Parathyroid adenoma (tissue), 2 donors: ENCODE measurements around the gene BCAP31.

ENCODE experiments used
- H2AFZ ChIP-seq: fragments of 300-600 bp; sonication (generic); one replicate; pipeline ENCODE4 v1.7.0; 2017; ENCODE audit warnings: antibody characterized with exemption, mild to moderate bottlenecking
- H3K27ac ChIP-seq: fragments of 300-600 bp; sonication (generic); one replicate; pipeline ENCODE4 v1.7.0; 2017
- H3K27me3 ChIP-seq: fragments of 300-600 bp; sonication (generic); one replicate; pipeline ENCODE4 v1.7.0; 2017; ENCODE audit warnings: low read length; ENCODE audit not compliant: control insufficient read depth, insufficient read depth
- H3K36me3 ChIP-seq: fragments of 300-600 bp; sonication (generic); one replicate; pipeline ENCODE4 v1.7.0; 2017; ENCODE audit warnings: low read length; ENCODE audit not compliant: control insufficient read depth, insufficient read depth
- H3K4me1 ChIP-seq: fragments of 300-600 bp; sonication (generic); one replicate; pipeline ENCODE4 v1.7.0; 2017; ENCODE audit warnings: control low read depth
- H3K4me2 ChIP-seq: fragments of 300-600 bp; sonication (generic); one replicate; pipeline ENCODE4 v1.7.0; 2017; ENCODE audit warnings: low read length
- H3K4me3 ChIP-seq: fragments of 300-600 bp; sonication (generic); one replicate; pipeline ENCODE4 v1.7.0; 2017; ENCODE audit warnings: low read depth, low read length
- H3K79me2 ChIP-seq: fragments of 300-600 bp; sonication (generic); one replicate; pipeline ENCODE4 v1.7.0; 2017; ENCODE audit warnings: control low read depth
- H3K9ac ChIP-seq: fragments of 300-600 bp; sonication (generic); one replicate; pipeline ENCODE4 v1.7.0; 2017; ENCODE audit warnings: mild to moderate bottlenecking
- H3K9me3 ChIP-seq: fragments of 300-600 bp; sonication (generic); one replicate; pipeline ENCODE4 v1.7.0; 2017; ENCODE audit warnings: low read length; ENCODE audit not compliant: control insufficient read depth
- CTCF ChIP-seq: fragments of 300-600 bp; sonication (generic); IDR thresholded peaks from one replicate; pipeline ENCODE4 v1.7.0; 2017; ENCODE audit warnings: antibody characterized with exemption, mild to moderate bottlenecking
- donor health status: primary hyperparathyroidism.

BCAP31 gene

GRCh38 chrX:153767674-153768055 is 43.5 kb upstream of the BCAP31 start:
- Histone ChIP-seq H3K79me2 (no peaks in the 10 kb centered on the region), H3K4me1 (no peaks in the 10 kb centered on the region), H3K27me3 (no peaks in the 10 kb centered on the region), H3K27ac (no peak overlapping the region), H3K9ac (no peak overlapping the region), H3K4me2 (no peak overlapping the region), H2AFZ (no peak overlapping the region), H3K36me3 (no peaks in the 10 kb centered on the region), H3K4me3 (no peak overlapping the region), H3K9me3 (no peaks in the 10 kb centered on the region)
- no peak for TF ChIP-seq CTCF

GRCh38 chrX:153766871-153767673 is 42.9 kb upstream of the BCAP31 start:
- Histone ChIP-seq H3K9me3 (no peaks in the 10 kb centered on the region), H3K27me3 (no peaks in the 10 kb centered on the region), H2AFZ (no peak overlapping the region), H3K9ac (no peak overlapping the region), H3K79me2 (no peaks in the 10 kb centered on the region), H3K4me2 (no peak overlapping the region), H3K4me3 (no peak overlapping the region), H3K4me1 (no peaks in the 10 kb centered on the region), H3K36me3 (no peaks in the 10 kb centered on the region), H3K27ac (no peak overlapping the region)
- no peak for TF ChIP-seq CTCF

- no peaks in the 10 kb centered on the region for H3K27me3 ChIP-seq
- no peak for TF ChIP-seq CTCF
- no peaks in the 10 kb centered on the region for H3K79me2 ChIP-seq
- H3K4me3 ChIP-seq, result no peak overlapping the region
- no peaks in the 10 kb centered on the region for H3K36me3 ChIP-seq
- H2AFZ ChIP-seq, result no peak overlapping the region
- no peak overlapping the region for H3K9ac ChIP-seq
- H3K27ac ChIP-seq, result no peak overlapping the region
- no peaks in the 10 kb centered on the region for H3K9me3 ChIP-seq
- no peaks in the 10 kb centered on the region for H3K4me1 ChIP-seq
- H3K4me2 ChIP-seq, result no peak overlapping the region
Measured at GRCh38 chrX:153766098-153766817, 42.1 kb upstream of the BCAP31 start.

GRCh38 chrX:153765138-153766079 is 41.2 kb upstream of the BCAP31 start:
- no peaks in the 10 kb centered on the region for H3K9me3 ChIP-seq
- TF ChIP-seq CTCF, result no peak
- H2AFZ ChIP-seq, result no peak overlapping the region
- no peaks in the 10 kb centered on the region for H3K79me2 ChIP-seq
- H3K36me3 ChIP-seq, result no peaks in the 10 kb centered on the region
- H3K4me2 ChIP-seq, result no peak overlapping the region
- H3K9ac ChIP-seq, result no peak overlapping the region
- H3K4me1 ChIP-seq, result no peaks in the 10 kb centered on the region
- no peak overlapping the region for H3K27ac ChIP-seq
- H3K27me3 ChIP-seq, result no peaks in the 10 kb centered on the region
- H3K4me3 ChIP-seq, result no peak overlapping the region
